SK-N-DZ (cell line): ENCODE measurements around the gene MAP4K4.

ENCODE experiments used
- DNase-seq: peaks from one replicate; pipeline ENCODE4 v3.0.0-alpha.2; 2015; ENCODE audit warnings: low spot score

The MAP4K4 gene

GRCh38 chr2:101833890-101834523 is 136.5 kb downstream of the MAP4K4 start:
- no peak for DNase-seq

DNA sequence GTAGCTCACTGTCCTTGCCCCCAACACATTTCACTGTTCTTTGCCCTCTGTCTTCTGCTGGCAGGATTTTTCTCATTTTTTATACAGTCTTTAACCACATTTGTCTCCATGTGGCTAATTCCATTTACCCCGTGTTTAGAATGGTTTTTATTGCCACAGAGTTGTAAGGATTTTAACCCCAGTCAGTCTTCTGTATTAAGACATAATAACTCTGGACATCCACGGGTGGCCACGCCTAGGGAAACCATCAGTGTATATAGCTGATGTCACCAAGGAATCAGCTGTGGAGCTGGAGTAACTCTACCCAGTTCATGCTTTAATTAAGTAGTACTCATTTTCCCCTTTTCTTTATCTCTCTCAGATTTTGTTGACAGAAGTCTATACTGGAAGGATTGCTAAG is 139.8 kb downstream of the MAP4K4 start:
- DNase-seq = no peak

DNA sequence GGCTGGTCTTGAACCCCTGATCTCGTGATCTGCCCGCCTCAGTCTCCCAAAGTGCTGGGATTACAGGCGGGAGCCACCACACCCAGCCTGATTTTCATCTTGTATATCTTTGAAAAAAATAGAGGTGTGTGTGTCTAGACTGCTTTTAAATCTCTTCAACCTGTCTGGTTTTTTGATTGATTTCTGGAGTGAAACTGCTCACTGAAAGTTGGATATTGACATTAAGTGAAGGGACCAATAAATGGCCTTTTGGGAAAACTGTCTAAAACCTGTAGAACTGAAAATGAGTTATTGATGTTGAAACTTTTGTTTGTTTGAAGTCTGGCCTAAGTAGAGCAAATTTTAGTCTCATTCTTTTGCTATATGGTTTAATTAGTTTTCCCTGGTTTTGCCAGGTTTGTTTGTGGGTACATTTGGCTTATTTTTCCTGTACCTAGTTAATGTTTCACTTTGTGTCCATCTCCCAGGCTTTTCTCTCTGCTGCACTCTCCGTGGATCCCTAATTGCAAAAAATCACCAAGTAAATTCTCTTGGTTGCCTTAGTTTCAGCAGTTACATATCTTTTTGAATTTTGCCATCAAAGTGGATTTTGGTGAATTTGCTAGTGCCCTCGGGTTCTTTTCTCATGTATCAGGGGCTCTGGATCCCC is 144.3 kb downstream of the MAP4K4 start:
- DNase-seq = no peak

GRCh38 chr2:101842471-101842870 is 145.0 kb downstream of the MAP4K4 start:
- no peak for DNase-seq

- DNase-seq = no peak
Observed at GRCh38 chr2:101843048-101843447, 145.5 kb downstream of the MAP4K4 start.

DNA sequence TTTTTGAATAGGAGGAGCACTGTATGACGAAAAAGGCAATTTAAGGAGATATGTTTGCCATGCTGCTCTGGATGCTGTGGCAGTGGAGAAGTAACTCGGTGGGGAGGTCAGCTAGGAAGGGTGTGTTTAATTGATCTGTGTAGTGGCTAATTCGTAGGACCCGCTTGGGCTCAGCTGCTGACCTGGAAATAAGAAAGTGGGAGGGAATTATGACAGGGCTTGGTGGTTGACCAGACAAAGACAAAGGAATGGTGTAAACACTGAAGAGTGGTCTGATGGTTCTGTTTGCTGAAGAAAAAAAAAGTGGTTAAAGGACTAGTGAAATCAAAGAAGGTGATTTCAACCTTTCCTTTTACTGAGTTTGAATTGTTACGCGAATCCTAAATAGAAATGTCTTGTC is 146.0 kb downstream of the MAP4K4 start:
- DNase-seq = no peak

DNA sequence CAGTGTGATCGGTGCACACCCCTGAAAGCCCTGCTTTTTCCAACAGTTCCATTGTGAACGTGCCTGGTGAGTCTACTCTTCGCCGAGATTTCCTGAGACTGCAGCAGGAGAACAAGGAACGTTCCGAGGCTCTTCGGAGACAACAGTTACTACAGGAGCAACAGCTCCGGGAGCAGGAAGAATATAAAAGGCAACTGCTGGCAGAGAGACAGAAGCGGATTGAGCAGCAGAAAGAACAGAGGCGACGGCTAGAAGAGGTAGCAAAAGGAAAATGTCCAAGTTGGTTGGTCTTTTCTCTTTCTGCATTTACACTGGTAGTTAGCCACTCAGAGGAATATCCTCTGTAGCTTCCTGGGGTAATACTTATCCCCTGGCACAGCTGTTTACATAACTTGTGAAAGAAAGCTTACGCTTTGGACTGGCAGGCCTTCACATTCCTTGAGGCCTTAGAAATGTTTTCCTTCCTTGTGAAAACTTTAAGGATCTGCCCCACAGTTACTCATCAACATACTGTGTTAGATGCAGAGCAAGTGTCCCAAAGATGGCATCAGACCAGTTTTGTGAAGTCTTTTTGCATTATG is 146.6 kb downstream of the MAP4K4 start:
- DNase-seq = no peak

DNA sequence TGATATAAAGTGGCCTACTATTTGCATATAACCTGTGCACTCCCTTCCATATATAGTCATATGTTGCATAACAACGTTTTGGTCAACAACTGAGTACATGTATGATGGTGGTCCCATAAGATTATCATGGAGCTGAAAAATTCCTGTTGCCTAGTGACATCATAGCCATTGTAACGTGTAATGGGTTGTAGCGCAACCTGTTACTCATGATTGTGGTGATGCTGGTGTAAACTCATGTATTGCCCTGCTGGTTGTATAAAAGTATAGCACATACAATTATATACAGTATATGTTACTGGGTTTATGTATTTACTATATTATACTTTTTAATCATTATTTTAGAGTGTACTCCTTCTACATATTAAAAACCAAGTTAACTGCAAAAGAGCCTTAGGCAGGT is 149.5 kb downstream of the MAP4K4 start:
- no peak for DNase-seq

GRCh38 chr2:101847661-101848339 is 150.3 kb downstream of the MAP4K4 start:
- DNase-seq = no peak

DNA sequence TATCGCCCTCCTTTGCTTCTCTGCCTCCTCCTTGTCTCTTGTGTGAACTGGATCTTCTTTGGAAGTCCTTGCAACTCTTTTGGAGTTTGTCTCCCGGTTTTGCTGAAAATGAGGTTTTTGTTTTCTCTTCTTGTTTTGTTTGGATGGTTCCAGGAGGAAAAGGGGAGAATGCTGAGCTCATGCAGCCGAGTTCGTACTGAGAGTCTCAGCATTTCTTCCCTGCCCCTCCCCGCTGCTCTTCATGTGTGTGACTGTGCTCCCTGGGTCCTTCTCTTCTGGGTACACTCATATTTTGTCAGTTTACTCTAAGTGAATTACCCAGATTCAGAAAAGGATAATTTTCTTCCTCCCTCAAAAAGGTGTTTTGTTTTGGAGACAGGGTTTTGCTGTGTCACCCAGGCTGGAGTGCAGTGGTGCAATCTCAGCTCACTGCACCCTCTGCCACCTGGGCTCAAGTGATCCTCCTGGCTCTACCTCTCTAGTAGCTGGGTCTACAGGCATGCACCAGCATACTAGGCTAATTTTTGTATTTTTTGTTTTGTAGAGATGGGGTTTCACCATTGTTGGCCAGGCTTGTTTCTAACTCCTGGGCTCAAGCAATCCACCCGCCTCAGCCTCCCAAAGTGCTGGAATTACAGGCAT is 151.4 kb downstream of the MAP4K4 start:
- DNase-seq = no peak

GRCh38 chr2:101850450-101850849 is 152.9 kb downstream of the MAP4K4 start:
- no peak for DNase-seq

DNA sequence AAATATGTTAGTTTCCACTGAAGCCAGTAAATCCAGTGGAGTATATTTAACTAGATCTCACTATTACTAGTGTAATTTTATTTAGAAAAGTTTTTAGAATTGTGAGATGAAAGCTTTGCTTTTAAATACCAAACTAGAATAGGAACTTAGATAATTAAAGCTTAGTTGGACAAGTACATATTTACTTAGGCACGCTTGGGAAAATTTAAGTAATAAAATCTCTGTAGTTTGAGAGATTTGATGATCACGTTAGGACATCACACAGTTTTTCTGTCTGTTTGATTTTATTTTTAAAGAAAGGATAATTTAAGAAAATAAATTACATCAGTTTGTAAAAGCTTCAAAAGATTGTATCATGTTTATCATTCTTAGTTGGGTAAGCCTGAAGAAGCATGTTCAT is 153.5 kb downstream of the MAP4K4 start:
- no peak for DNase-seq

GRCh38 chr2:101852824-101853223 is 155.3 kb downstream of the MAP4K4 start:
- no peak for DNase-seq

- DNase-seq = no peak
Observed at GRCh38 chr2:101854877-101855276, 157.4 kb downstream of the MAP4K4 start.

DNA sequence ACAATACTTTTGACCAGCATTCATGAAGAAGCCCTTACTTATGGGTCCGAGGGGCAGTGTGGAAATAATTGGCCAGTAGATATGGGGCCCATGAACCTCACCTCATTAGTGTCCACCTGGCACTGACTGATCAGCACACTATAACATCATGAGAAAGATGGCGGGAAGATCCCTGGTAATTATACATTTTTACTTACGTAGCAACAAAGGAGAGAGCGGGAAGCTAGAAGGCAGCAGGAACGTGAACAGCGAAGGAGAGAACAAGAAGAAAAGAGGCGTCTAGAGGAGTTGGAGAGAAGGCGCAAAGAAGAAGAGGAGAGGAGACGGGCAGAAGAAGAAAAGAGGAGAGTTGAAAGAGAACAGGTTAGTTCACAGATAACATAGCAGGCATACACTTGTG is 158.3 kb downstream of the MAP4K4 start:
- DNase-seq = no peak

DNA sequence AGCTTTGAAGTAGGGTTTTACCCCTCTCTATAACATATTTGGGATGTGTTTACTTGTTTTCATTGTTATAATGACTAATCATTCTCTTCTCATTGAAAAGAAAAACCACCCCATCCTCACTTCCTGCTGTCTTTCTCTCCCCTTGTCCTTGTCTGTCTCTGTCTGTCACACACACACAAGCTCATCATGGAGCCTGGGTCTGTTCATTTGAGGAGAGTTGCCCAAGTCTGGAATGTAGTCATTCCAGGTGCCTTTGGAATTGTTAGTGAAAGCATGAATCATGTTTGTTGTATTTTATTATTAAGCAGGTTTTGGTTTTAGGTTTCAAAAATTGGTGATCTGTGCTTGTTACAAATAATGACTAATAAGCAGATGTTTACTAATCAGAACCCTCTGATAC is 160.7 kb downstream of the MAP4K4 start:
- DNase-seq = no peak

- no peak for DNase-seq
Observed at GRCh38 chr2:101858910-101859309, 161.4 kb downstream of the MAP4K4 start.

DNA sequence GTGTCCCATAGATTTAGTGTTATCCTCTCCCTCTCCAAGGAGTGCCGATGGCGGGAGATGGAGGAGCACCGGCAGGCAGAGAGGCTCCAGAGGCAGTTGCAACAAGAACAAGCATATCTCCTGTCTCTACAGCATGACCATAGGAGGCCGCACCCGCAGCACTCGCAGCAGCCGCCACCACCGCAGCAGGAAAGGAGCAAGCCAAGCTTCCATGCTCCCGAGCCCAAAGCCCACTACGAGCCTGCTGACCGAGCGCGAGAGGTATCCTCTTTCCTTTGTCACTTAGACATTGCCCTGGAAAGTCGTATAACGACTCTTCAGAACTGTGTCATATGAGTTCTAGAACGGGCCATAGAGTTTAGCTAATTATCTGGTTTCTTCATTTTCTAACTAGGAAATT is 162.1 kb downstream of the MAP4K4 start:
- no peak for DNase-seq

GRCh38 chr2:101860157-101860556 is 162.7 kb downstream of the MAP4K4 start:
- no peak for DNase-seq

DNA sequence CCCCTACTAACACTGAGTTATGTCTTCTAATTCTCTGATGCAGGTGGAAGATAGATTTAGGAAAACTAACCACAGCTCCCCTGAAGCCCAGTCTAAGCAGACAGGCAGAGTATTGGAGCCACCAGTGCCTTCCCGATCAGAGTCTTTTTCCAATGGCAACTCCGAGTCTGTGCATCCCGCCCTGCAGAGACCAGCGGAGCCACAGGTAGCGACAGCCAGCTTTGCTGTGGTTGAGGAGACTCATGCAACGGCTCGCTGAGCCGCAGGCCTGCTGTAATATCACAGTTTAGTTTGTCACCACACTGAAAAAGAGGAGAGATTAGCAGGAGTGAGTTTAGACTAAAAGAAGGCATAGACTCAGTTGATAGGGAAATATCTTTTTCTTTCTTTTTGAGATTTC is 163.3 kb downstream of the MAP4K4 start:
- DNase-seq = no peak

GRCh38 chr2:101861382-101861781 is 163.9 kb downstream of the MAP4K4 start:
- no peak for DNase-seq

GRCh38 chr2:101863534-101863933 is 166.0 kb downstream of the MAP4K4 start:
- no peak for DNase-seq
